Fibroblast of lung (primary cell): ENCODE results near the gene SENP5. TPM values are rescaled to one million over a fixed set of nuclear protein-coding genes. Genes with fewer than 3 reads are reported as not detected.

Experiments
- DNase-seq, 2 donors: peaks; one replicate each; pipeline versions ENCODE4 v3.0.0 to v3.0.0-alpha.2; 2010; ENCODE audit warnings: low read depth in 2 of 2
- H2AFZ ChIP-seq: 2 replicates; pipeline ENCODE4 v1.5.1; 2012; ENCODE audit warnings: low read length, control low read depth, inconsistent platforms
- H3K27ac ChIP-seq: 2 replicates; pipeline ENCODE4 v1.5.1; 2011; ENCODE audit warnings: low read length, control low read depth; ENCODE audit not compliant: insufficient read depth
- H3K27me3 ChIP-seq: 2 replicates; pipeline ENCODE4 v1.5.1; 2011; ENCODE audit warnings: mild to moderate bottlenecking, low read length; ENCODE audit not compliant: control insufficient read depth, insufficient read depth
- H3K36me3 ChIP-seq: 2 replicates; pipeline ENCODE4 v1.5.1; 2011; ENCODE audit warnings: low read length; ENCODE audit not compliant: control insufficient read depth, insufficient read depth
- H3K4me1 ChIP-seq: 2 replicates; pipeline ENCODE4 v1.5.1; 2011; ENCODE audit warnings: low read length; ENCODE audit not compliant: control insufficient read depth, insufficient read depth; ENCODE audit errors: extremely low read depth
- H3K4me2 ChIP-seq: 2 replicates; pipeline ENCODE4 v1.5.1; 2011; ENCODE audit warnings: low read length, control low read depth; ENCODE audit not compliant: insufficient read depth; ENCODE audit errors: extremely low read depth
- H3K4me3 ChIP-seq, 4 experiments: fragments of 200-600 bp in 1 of 4; sonication (generic) in 1 of 4; replicated peaks in 1 of 4; 2 replicates each; pipeline ENCODE4 v1.5.1; 2011 to 2016; ENCODE audit warnings: low read length in 4 of 4, low read depth in 3 of 4, mild to moderate bottlenecking in 3 of 4, control low read depth in 2 of 4, inconsistent platforms in 1 of 4, mixed read lengths in 1 of 4; ENCODE audit not compliant: insufficient read depth in 1 of 4; ENCODE audit errors: control extremely low read depth in 1 of 4
- H3K79me2 ChIP-seq: 2 replicates; pipeline ENCODE4 v1.5.1; 2012; ENCODE audit warnings: mild to moderate bottlenecking, low read length, inconsistent platforms; ENCODE audit not compliant: control insufficient read depth, insufficient read depth
- H3K9ac ChIP-seq: 2 replicates; pipeline ENCODE4 v1.5.1; 2011; ENCODE audit warnings: mild to moderate bottlenecking, low read length, control low read depth; ENCODE audit not compliant: insufficient read depth
- H3K9me3 ChIP-seq: 2 replicates; pipeline ENCODE4 v1.5.1; 2012; ENCODE audit warnings: low read depth, low read length; ENCODE audit not compliant: control insufficient read depth, insufficient read depth
- H4K20me1 ChIP-seq: 2 replicates; pipeline ENCODE4 v1.5.1; 2011; ENCODE audit warnings: low read length; ENCODE audit not compliant: control insufficient read depth, insufficient read depth; ENCODE audit errors: extremely low read depth
- EZH2 ChIP-seq: IDR thresholded peaks from 2 replicates; pipeline ENCODE4 v1.5.1; 2012; ENCODE audit warnings: low read length, control low read depth, mild to moderate bottlenecking; ENCODE audit errors: missing control alignments
- polyA plus RNA-seq, 2 donors: library from polyadenylated mRNA; depleted of rRNA in 1 of 2; stranded (reverse) in 1 of 2; unstranded in 1 of 2; fragments of >200 nt; gene quantifications; 2 replicates each; pipeline ENCODE4 v1.2.1, GENCODE V29; 2011 to 2012; ENCODE audit warnings: missing spikeins in 1 of 2
- total RNA-seq: library from RNA; depleted of rRNA; stranded (reverse); fragments of >200 nt; gene quantifications from 2 replicates; pipeline ENCODE4 v1.2.1, GENCODE V29; 2014
- TF ChIP-seq, protein P1 (sequence below), 2 donors: IDR thresholded peaks in 1 of 2; conservative IDR thresholded peaks in 1 of 2; 1 replicate in 1 of 2; 2 replicates in 1 of 2; pipeline ENCODE4 v1.5.1; 2011 to 2012; ENCODE audit warnings: low read length in 2 of 2, control low read depth in 1 of 2, inconsistent platforms in 1 of 2, low read depth in 1 of 2, mild to moderate bottlenecking in 1 of 2

SENP5 gene
- total and polyA plus RNA-seq, 2 donors (not counting 1 experiment from before 2014, with no cell fraction given), result 18.6 to 43.8 TPM

DNA sequence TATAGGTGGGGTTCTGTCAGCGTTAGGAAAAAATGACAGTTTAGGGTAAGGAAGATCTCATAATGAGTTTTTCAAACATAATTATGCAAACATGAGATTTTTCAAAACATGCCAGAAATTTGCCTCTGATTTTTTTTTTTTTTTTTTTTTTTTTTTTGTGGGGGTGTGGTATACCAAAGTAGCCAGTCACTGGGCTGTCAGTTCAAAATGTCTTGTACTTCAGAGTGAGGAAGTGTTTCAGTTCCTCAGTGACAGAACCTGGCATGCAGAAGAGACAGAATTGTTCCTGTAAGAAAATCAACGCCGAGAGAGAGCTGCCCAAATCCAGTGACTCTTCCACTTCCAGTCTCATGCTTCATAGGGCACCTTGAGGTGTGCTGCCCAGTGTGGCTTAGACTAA lies 64.9 kb downstream of the SENP5 start:
- Histone ChIP-seq H2AFZ (no peak overlapping the region), H3K27ac (no peak overlapping the region), H3K9me3 (no peaks in the 10 kb centered on the region), H3K36me3 (peaks cover 5% of the 10 kb centered on the region), H3K4me1 (no peaks in the 10 kb centered on the region), H3K4me3 (no peak overlapping the region), H3K4me2 (no peak overlapping the region), H3K27me3 (no peaks in the 10 kb centered on the region), H3K79me2 (peaks cover 1% of the 10 kb centered on the region), H3K9ac (no peak overlapping the region), H4K20me1 (no peaks in the 10 kb centered on the region)
- no peak for DNase-seq
- TF ChIP-seq, protein P1, sequence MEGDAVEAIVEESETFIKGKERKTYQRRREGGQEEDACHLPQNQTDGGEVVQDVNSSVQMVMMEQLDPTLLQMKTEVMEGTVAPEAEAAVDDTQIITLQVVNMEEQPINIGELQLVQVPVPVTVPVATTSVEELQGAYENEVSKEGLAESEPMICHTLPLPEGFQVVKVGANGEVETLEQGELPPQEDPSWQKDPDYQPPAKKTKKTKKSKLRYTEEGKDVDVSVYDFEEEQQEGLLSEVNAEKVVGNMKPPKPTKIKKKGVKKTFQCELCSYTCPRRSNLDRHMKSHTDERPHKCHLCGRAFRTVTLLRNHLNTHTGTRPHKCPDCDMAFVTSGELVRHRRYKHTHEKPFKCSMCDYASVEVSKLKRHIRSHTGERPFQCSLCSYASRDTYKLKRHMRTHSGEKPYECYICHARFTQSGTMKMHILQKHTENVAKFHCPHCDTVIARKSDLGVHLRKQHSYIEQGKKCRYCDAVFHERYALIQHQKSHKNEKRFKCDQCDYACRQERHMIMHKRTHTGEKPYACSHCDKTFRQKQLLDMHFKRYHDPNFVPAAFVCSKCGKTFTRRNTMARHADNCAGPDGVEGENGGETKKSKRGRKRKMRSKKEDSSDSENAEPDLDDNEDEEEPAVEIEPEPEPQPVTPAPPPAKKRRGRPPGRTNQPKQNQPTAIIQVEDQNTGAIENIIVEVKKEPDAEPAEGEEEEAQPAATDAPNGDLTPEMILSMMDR (conservative IDR thresholded peaks at IDR 0.05 in 1 of 2, IDR thresholded peaks at IDR 0.05 in 1 of 2; ENCODE audit: low read depth in 1 of 2, low read length in 2 of 2), result no peak
- TF ChIP-seq EZH2, result no peak

DNA sequence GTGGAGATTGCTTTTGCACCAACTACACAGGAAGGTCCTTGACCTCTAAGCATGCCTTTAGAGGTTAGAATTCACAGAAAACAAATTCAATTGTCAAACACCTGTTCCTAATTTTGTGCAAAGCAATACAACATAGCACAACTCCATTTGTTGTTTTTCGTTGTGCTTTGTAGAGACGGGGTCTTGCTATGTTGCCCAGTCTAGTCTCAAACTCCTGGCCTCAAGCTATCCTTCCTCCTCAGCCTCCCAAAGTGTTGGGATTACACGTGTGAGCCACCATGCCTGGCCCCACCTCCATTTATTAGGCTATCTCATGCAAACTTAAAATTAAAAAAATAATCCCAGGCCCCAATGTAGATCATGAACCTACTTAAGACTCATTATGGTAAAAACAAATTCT lies 68.6 kb downstream of the SENP5 start:
- H3K4me3 ChIP-seq, result no peak overlapping the region

DNA sequence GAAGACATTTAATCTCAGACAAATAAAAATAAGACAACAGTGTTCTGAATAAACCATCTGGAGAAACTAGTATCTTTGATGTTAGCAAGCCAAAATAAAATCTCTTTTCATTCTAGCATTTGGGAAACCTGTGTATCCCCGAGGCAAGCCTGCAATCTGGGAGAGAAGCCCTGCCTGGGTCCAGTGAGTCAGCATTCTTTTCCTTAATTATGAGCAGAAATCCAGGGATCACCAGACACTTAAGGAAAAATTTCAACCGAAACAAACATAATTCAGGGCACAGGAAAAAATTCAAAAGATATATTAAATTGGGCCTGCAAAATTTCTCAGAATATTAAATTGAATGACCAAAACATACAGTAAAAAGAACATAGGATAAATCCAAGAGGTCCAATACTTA lies 70.4 kb downstream of the SENP5 start:
- H3K9me3 ChIP-seq, result no peaks in the 10 kb centered on the region
- TF ChIP-seq EZH2, result no peak
- TF ChIP-seq, protein P1 (conservative IDR thresholded peaks at IDR 0.05 in 1 of 2, IDR thresholded peaks at IDR 0.05 in 1 of 2; ENCODE audit: low read depth in 1 of 2, low read length in 2 of 2), result no peak
- H3K4me3 ChIP-seq, result no peak overlapping the region
- no peak overlapping the region for H3K27ac ChIP-seq
- H4K20me1 ChIP-seq, result no peaks in the 10 kb centered on the region
- no peak overlapping the region for H3K9ac ChIP-seq
- no peak overlapping the region for H2AFZ ChIP-seq
- peaks cover 8% of the 10 kb centered on the region for H3K36me3 ChIP-seq
- no peak for DNase-seq
- peaks cover 4% of the 10 kb centered on the region for H3K4me1 ChIP-seq
- peaks cover 39% of the 10 kb centered on the region for H3K79me2 ChIP-seq
- no peaks in the 10 kb centered on the region for H3K27me3 ChIP-seq
- H3K4me2 ChIP-seq, result no peak overlapping the region

More for the DNA sequence above, 68.6 kb downstream of the SENP5 start:
- no peak overlapping the region for H2AFZ ChIP-seq
- H3K27ac ChIP-seq, result no peak overlapping the region
- H3K36me3 ChIP-seq, result peaks cover 10% of the 10 kb centered on the region
- H3K4me2 ChIP-seq, result no peak overlapping the region
- H3K4me1 ChIP-seq, result peaks cover 4% of the 10 kb centered on the region
- no peak for TF ChIP-seq EZH2
- TF ChIP-seq, protein P1 (conservative IDR thresholded peaks at IDR 0.05 in 1 of 2, IDR thresholded peaks at IDR 0.05 in 1 of 2; ENCODE audit: low read depth in 1 of 2, low read length in 2 of 2), result no peak
- H4K20me1 ChIP-seq, result no peaks in the 10 kb centered on the region
- H3K79me2 ChIP-seq, result peaks cover 26% of the 10 kb centered on the region
- DNase-seq, result no peak
- no peaks in the 10 kb centered on the region for H3K27me3 ChIP-seq
- no peak overlapping the region for H3K9ac ChIP-seq
- H3K9me3 ChIP-seq, result no peaks in the 10 kb centered on the region
